ENCODE results near the gene DENND5A.
"Not testable (repeated sequence)": the region's sequence is repeated elsewhere in the genome, so short reads cannot be mapped to it uniquely, and the experiment has no call there.

- TF ChIP-seq POLR2A, CTCF (IDR thresholded peaks at IDR 0.05): not testable (repeated sequence)
Observed at GRCh38 chr11:9236242-9236641, 28.9 kb downstream of the DENND5A start.

All from Peyer's patch (tissue), 4 donors.